ENCODE measurements around the gene GALNT9. TPM values are rescaled to one million over a fixed set of nuclear protein-coding genes. Genes with fewer than 3 reads are reported as not detected.

GALNT9 gene
- total RNA-seq, 8 experiments from 2014 or later = 0.40 to 23.8 (median 1.3) TPM

DNA sequence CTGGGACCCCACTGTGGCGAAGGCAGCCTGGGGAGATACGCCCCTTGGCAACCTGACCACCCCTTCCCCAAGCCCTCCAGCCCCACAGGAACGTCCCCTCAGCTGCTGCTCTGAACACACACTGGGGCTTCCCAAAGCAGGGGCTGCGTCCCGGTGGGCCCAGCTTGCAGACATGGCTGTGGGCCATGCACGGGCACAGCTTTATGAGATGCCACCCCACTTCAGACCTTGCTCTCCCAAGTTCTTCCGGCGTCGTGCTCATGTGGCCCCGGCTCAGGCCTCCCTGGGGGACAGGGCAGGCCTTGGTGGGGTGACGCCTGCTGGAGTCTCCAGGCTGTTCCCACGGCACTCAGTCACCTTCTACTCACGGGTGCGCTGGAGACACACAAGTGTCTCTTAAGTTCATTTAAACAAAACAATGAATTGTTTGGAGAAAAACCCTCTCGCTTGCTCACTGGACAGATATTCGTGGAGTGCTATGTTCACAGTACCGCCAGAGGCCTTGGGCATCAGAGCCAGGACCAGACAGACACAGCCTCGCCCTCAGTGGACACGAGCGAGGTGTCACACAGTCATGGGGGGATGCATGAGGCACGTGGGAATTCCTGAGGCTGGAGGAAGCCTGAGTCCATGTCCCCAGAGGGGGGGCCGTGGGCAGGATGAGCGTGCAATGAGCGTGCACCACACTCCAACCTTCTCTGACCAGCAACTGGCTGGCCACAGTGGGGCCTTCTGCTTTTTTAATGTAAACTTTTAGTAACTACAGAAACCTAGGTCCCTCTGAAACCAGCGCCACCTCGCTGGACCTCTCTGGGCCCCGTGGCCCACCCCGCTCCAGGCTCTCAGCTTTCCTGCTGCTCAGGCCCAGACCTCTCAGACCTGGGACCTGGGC lies 4.3 kb downstream of the GALNT9 start:
- H3K4me1 ChIP-seq (replicated peaks in 1 of 2) = peaks cover 0 to 28% of the 10 kb centered on the region in 2 donors
- H3K4me3 ChIP-seq = no peak overlapping the region
- in situ Hi-C loops (cut with MboI; ENCODE audit: low pct_unique_long_range_greater_than_20kb in 2 of 9, low sequenced_read_pairs in 9 of 9, unreplicated experiment in 9 of 9) = no loop called here
- no peak overlapping the region for H3K27ac ChIP-seq
- 40 to 100% (median 69%) methylated on average over 1 to 4 of the region's 28 CpGs; no CpG with 5 or more reads in 4 of the 10 experiments for WGBS, 10 experiments
- ATAC-seq (replicated peaks in 6 of 8) = no peak

DNA sequence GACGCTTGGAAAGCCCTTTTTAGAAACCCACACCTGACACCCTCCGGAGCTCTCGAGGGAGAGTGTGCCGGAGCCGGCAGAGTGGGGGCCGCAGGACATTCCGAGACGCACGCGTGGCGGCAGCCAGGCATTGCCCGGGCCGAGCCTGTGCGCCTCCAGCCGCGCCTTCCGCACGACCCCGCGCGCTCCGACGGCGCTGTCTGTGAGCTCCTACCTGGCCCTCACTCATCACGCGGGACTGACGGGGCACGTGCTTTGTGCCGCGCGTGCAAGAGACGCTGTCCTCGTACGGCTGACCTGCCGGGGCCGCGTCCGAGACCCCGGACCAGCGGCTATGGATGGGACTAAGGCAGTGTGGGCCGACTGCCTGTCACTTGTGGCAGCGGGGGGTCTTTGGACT lies 5.2 kb downstream of the GALNT9 start:
- Histone ChIP-seq H3K4me3 (no peak overlapping the region), H3K4me1 (replicated peaks in 1 of 2) (peaks cover 0 to 23% of the 10 kb centered on the region in 2 donors), H3K27ac (no peak overlapping the region)
- no peak for ATAC-seq (replicated peaks in 6 of 8)
- in situ Hi-C loops (cut with MboI; ENCODE audit: low pct_unique_long_range_greater_than_20kb in 2 of 9, low sequenced_read_pairs in 9 of 9, unreplicated experiment in 9 of 9) = no loop called here
- 25 to 68% methylated on average over 4 to 5 of the region's 42 CpGs; no CpG with 5 or more reads in 8 of the 10 experiments for WGBS, 10 experiments

DNA sequence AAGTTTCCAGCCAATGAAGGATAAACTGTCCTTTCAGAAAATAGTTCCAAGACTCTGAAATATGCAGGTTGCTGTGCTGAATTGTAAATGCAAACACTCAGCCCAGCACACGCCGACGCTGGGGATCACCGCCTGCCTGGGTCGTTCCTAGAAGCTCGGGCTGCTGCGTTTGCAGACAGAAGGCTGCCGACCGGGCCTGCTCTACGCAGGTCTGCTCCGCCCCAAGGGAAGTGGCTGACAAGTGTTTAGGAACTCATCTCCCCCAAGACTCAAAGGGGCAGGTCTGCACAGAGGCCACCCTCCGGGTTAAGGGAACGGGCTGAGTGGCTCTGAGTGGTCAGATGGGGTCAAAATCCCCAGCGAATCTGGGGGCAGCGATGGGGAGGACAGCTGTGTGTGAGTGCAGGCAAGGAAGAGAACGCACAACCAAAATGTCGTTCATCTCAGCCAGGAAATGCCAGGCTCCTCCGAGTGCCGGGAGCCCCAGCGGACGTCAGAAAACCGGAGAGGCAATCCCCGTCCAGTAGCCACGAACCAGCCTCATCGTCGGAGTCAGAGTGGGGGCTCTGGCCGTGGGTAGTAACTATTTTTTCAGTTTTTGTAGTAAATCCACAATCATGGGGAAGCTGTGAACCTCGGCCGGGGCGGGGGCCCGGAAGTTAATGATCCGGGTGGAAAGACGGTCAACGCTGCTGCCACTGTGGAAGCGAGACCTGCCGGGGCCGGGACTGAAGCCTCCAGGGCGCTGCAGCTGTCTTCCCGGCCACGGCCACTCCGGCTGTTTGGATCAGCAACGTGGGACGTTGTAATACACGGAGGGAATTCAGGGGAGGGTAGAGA lies 6.0 kb downstream of the GALNT9 start:
- in situ Hi-C loops (cut with MboI; ENCODE audit: low pct_unique_long_range_greater_than_20kb in 2 of 9, low sequenced_read_pairs in 9 of 9, unreplicated experiment in 9 of 9) = no loop called here
- peak in 2 of 8 experiments; percentile 15 to 79 for ATAC-seq (replicated peaks in 6 of 8)
- Histone ChIP-seq H3K27ac (no peak overlapping the region), H3K4me1 (replicated peaks in 1 of 2) (peaks cover 0 to 18% of the 10 kb centered on the region in 2 donors), H3K4me3 (no peak overlapping the region)
- WGBS, 10 experiments = 9 to 86% (median 35%) methylated on average over 1 to 29 of the region's 44 CpGs; no CpG with 5 or more reads in 2 of the 10 experiments

DNA sequence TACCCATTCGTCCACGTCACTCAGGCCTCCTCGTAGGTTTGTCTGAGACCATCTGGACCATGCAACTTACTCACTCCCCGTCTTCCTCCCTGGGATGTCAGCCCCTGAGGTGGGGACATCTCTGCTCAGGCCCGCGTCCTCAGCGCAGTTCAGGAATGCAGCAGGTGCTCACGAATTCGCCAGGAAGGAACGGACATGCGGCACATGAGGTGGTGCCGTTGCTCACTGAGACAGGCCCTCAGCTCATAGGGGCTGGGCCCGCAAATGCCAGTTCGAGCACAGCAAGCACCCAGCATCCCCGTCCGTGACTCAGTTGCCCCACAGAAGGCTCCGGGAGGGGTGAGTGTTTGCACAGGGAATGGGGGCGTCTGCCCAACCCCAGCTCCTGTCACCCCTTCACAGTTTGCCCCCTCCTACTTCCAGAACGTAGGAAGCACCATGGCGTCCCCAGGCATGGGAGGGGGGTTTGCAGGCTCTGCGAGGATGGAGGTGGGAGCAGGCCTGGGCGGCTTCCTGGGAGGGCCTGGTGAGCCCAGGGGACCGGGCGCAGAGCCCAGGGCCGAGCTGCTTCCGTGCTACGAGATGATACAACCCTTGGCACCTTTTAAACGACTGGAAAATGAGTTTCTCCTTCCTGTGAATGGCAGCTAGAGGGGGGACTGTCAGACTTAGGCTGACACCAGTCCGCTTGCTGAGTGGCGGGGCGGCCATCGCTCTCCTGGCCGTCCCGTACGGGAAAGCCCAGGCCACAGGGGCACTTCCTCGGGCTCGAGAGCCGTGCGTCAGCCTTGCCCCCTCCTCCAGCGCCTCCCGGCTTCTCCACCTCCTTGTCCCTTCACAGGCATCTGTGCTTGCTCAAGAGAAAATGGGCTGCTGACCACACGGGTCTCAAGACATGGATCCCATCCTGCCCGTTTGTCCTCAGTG lies 6.9 kb downstream of the GALNT9 start:
- peak in 2 of 8 experiments; percentile 11 to 38 for ATAC-seq (replicated peaks in 6 of 8)
- H3K4me3 ChIP-seq = no peak overlapping the region
- H3K27ac ChIP-seq = no peak overlapping the region
- in situ Hi-C loops (cut with MboI; ENCODE audit: low pct_unique_long_range_greater_than_20kb in 2 of 9, low sequenced_read_pairs in 9 of 9, unreplicated experiment in 9 of 9) = no loop called here
- peaks cover 0 to 11% of the 10 kb centered on the region in 2 donors for H3K4me1 ChIP-seq (replicated peaks in 1 of 2)
- 0 to 90% (median 21%) methylated on average over 2 to 7 of the region's 43 CpGs; no CpG with 5 or more reads in 4 of the 10 experiments for WGBS, 10 experiments

DNA sequence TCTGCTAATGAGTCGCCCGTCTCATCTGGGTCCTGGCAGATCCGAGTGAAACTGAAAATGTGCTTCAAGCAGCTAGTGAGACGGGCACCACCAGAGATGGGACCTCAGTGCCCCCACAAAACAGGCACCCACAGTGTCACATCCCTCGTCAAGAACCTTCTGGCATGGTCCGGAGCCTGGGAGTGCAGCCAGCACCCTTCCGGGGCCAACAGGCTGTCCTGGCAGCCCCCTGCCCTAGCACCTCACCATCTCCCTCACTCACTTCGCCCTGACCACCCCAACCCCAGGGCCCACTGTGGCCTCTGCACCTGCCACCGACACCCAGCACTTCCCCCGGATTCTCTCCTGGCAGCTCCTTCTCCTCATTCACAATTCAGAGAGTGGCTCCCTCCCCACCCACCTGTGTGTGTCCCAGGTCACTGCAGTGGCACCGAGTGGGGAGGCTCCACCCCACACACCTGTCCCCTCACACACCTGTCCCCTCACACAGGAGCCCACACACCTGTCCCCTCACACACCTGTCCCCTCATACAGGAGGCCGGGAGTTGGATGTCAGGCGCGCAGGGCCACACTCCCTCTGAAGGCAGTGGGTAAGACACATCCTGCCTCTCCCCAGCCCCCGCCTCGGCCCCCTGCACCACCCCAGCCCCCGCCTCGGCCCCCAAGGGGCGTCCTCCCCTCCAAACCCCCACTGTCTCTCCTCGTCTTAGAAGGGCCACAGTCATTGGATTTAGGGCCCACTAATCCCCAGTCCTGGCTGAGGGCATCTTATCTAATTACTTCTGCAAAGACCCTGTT lies 7.9 kb downstream of the GALNT9 start:
- ATAC-seq (replicated peaks in 6 of 8) = no peak
- Histone ChIP-seq H3K4me3 (no peak overlapping the region), H3K27ac (no peak overlapping the region), H3K4me1 (replicated peaks in 1 of 2) (peaks cover 0 to 10% of the 10 kb centered on the region in 2 donors)
- in situ Hi-C loops (cut with MboI; ENCODE audit: low pct_unique_long_range_greater_than_20kb in 2 of 9, low sequenced_read_pairs in 9 of 9, unreplicated experiment in 9 of 9) = no loop called here
- 44 to 82% methylated on average over 4 to 7 of the region's 20 CpGs; no CpG with 5 or more reads in 8 of the 10 experiments for WGBS, 10 experiments

DNA sequence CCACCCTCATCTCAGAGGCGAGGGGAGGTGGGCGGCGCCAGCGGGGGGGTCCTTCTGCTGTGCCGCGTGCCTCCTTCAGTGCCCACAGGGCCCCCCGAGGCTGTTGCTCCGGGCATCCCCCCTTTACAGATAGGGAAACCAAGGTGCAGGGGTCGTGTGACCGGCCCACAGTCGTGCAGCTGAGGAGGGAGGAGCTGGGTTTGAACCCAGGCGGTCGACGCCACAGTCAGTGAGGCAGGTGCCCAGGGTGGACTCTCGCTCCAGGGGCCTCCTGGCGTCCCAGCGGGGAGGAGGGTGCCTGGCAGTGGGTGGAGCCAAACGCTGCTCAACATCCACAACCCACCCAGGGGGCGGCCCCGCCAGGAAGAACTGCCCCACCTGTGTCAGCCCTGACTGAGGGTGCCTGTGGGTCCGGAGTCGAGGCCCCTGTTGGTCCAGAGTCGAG lies 8.6 kb downstream of the GALNT9 start:
- Histone ChIP-seq H3K27ac (no peak overlapping the region), H3K4me1 (replicated peaks in 1 of 2) (peaks cover 0 to 10% of the 10 kb centered on the region in 2 donors), H3K4me3 (no peak overlapping the region)
- ATAC-seq (replicated peaks in 6 of 8) = no peak
- in situ Hi-C loops (cut with MboI; ENCODE audit: low pct_unique_long_range_greater_than_20kb in 2 of 9, low sequenced_read_pairs in 9 of 9, unreplicated experiment in 9 of 9) = no loop called here
- 52 to 90% (median 67%) methylated on average over 2 to 6 of the region's 23 CpGs; no CpG with 5 or more reads in 7 of the 10 experiments for WGBS, 10 experiments

DNA sequence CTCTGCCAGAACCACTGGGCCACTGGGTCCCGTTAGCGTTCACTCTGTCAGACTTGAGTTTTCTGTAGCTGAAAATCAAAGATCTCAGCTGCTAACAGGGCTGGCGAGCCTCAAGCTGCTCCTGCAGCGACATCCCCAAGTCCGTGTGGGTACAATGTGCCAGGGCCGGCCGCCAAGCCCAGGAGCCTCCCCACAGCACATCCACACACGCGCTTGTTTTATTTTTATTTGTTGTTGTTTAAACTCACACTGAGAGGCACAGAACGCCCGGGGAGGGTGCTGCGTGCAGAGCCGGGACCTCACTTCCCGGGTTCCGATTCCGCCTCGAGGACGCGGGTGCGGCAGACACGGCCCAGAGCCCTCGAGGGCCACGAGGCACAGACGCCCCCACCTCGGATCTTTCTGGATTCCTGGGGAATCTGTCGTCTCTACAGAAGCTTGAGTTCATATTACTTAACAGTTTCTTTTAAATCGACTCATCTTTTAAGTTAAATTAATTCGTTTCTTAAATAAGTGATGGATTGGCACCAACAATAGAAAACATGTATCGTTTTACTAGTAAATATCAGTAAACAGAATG lies 9.3 kb downstream of the GALNT9 start:
- no peak for ATAC-seq (replicated peaks in 6 of 8)
- WGBS, 10 experiments = 0 to 95% (median 70%) methylated on average over 1 to 23 of the region's 29 CpGs; no CpG with 5 or more reads in 1 of the 10 experiments
- Histone ChIP-seq H3K27ac (no peak overlapping the region), H3K4me3 (no peak overlapping the region), H3K4me1 (replicated peaks in 1 of 2) (peaks cover 0 to 10% of the 10 kb centered on the region in 2 donors)
- in situ Hi-C loops (cut with MboI; ENCODE audit: low pct_unique_long_range_greater_than_20kb in 2 of 9, low sequenced_read_pairs in 9 of 9, unreplicated experiment in 9 of 9) = no loop called here

DNA sequence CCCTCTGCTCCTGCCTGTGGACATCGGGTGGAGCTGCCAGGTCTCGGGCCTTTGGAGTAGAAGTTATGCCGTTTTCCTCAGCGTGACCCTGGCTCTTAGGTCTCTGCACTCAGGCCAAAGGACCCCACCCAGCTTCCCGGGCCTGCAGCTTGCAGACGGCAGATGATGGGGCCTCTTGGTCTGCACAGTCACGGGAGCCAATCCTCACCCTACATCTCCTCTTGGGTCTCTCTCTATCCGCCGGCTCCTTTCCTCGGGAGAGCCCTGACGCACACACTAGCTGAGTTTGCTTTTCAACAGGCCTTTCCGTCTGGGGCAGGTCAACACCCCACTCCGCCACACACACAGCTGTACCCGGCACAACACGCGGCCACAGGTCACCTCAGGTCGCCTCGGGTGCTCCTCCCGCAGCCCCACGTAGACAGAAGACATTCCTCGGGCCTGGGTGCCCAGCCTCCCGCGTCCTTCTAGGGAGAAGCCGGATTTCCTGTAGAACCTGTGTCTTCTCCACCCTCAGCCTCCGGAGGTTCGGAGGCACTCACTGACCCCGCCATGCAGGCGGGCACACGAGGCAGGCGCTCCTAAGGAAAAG lies 9.9 kb downstream of the GALNT9 start:
- in situ Hi-C loops (cut with MboI; ENCODE audit: low pct_unique_long_range_greater_than_20kb in 2 of 9, low sequenced_read_pairs in 9 of 9, unreplicated experiment in 9 of 9) = no loop called here
- no peak overlapping the region for H3K4me3 ChIP-seq
- H3K4me1 ChIP-seq (replicated peaks in 1 of 2) = peaks cover 0 to 10% of the 10 kb centered on the region in 2 donors
- 52 to 80% (median 65%) methylated on average over 2 to 5 of the region's 30 CpGs; no CpG with 5 or more reads in 5 of the 10 experiments for WGBS, 10 experiments
- H3K27ac ChIP-seq = no peak overlapping the region
- ATAC-seq (replicated peaks in 6 of 8) = no peak

DNA sequence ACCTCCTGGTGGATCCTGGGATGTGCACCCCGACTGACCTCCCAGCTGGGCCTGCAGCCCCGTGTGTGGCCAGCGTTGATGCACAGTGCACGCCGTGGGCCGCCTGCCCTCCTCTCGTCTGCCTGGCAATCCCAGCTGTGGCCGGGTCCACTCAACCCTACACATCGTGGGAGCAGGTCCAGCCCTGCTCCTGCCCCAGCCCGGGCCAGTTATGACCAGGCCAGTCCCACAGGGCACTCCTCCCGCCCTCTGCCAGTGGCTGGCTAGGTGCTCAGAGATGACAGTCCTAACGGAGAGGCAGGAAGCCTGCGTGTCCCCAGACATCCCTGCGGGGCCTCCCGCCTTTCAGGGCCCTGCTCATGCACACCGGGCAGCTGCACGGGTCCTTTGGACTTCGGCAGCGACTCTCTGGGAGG lies 10.8 kb downstream of the GALNT9 start:
- peak in 1 of 8 experiments; percentile 55 for ATAC-seq (replicated peaks in 6 of 8)
- in situ Hi-C loops (cut with MboI; ENCODE audit: low pct_unique_long_range_greater_than_20kb in 2 of 9, low sequenced_read_pairs in 9 of 9, unreplicated experiment in 9 of 9) = no loop called here
- no peak overlapping the region for H3K27ac ChIP-seq
- H3K4me1 ChIP-seq (replicated peaks in 1 of 2) = peaks cover 0 to 10% of the 10 kb centered on the region in 2 donors
- 57 to 80% (median 67%) methylated on average over 1 to 8 of the region's 19 CpGs; no CpG with 5 or more reads in 6 of the 10 experiments for WGBS, 10 experiments
- H3K4me3 ChIP-seq = no peak overlapping the region

DNA sequence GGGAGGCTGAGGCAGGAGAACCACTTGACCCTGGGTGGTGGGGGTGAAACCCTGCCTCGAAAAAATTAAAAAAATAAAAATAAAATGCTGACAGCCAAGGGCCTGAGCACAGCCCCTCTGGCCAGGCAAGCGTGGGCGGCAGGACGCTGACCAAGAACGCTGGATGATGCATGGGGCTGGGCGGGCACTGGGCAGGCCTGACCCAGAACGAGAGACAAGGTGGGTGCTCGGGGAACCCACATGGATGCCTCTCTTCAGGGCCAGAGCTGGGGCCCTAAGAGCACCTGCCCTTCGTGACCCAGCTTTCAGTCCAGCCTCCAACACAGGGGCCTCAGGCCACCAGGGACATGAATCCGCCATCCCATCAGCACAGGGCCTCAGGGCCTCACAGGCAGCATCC lies 11.3 kb downstream of the GALNT9 start:
- Histone ChIP-seq H3K27ac (no peak overlapping the region), H3K4me3 (no peak overlapping the region), H3K4me1 (replicated peaks in 1 of 2) (peaks cover 0 to 5% of the 10 kb centered on the region in 2 donors)
- in situ Hi-C loops (cut with MboI; ENCODE audit: low pct_unique_long_range_greater_than_20kb in 2 of 9, low sequenced_read_pairs in 9 of 9, unreplicated experiment in 9 of 9) = no loop called here
- no peak for ATAC-seq (replicated peaks in 6 of 8)
- 0 to 100% (median 60%) methylated on average over 1 to 8 of the region's 10 CpGs; no CpG with 5 or more reads in 3 of the 10 experiments for WGBS, 10 experiments
